Esophagus (tissue), 2 donors: ENCODE results near the gene BLMH. TPM values are rescaled to one million over a fixed set of nuclear protein-coding genes. Genes with fewer than 3 reads are reported as not detected.
A peak's percentile ranks its signal among the peaks of the same experiment; 100 is the strongest.

Experiments
- H3K27ac ChIP-seq, 2 donors: one replicate each; pipeline ENCODE4 v1.5.1; 2013; ENCODE audit warnings: low read depth in 2 of 2, mild to moderate bottlenecking in 2 of 2, inconsistent platforms in 1 of 2, low read length in 1 of 2, moderate library complexity in 1 of 2
- H3K27me3 ChIP-seq, 2 donors: one replicate each; pipeline ENCODE4 v1.6.1; 2013; ENCODE audit warnings: low read length in 2 of 2, control low read depth in 1 of 2, mild to moderate bottlenecking in 1 of 2; ENCODE audit not compliant: insufficient read depth in 2 of 2, control insufficient read depth in 1 of 2
- H3K36me3 ChIP-seq, 2 donors: one replicate each; pipeline ENCODE4 v1.6.1; 2013; ENCODE audit warnings: low read length in 1 of 2; ENCODE audit not compliant: control insufficient read depth in 2 of 2, insufficient read depth in 2 of 2
- H3K4me1 ChIP-seq, 2 donors: one replicate each; pipeline ENCODE4 v1.6.1; 2013; ENCODE audit warnings: low read length in 1 of 2; ENCODE audit not compliant: control insufficient read depth in 2 of 2, insufficient read depth in 2 of 2
- H3K4me3 ChIP-seq, 2 donors: one replicate each; pipeline ENCODE4 v1.5.1; 2013; ENCODE audit warnings: low read length in 2 of 2, mild to moderate bottlenecking in 2 of 2, low read depth in 1 of 2, moderate library complexity in 1 of 2
- H3K9me3 ChIP-seq, 2 donors: one replicate each; pipeline ENCODE4 v1.6.1; 2013; ENCODE audit warnings: mild to moderate bottlenecking in 2 of 2, low read depth in 1 of 2, low read length in 1 of 2, moderate library complexity in 1 of 2; ENCODE audit not compliant: control insufficient read depth in 2 of 2, insufficient read depth in 1 of 2
- WGBS, 2 donors: extraction: QIAGEN DNeasy Blood & Tissue Kit; methylation state at CpG; one replicate each; pipeline ENCODE4 v1.1.7; 2013; 5-methylcytosine and 5-hydroxymethylcytosine counted together
- polyA plus RNA-seq, 2 donors: library from polyadenylated mRNA; stranded (reverse); fragments of 200-250 nt; gene quantifications; one replicate each; pipeline ENCODE4 v1.2.3, GENCODE V29; 2013
- donor health status: healthy with polysubstance abuse.
- donor health status: Bipolar disorder and iron deficiency.

Gene BLMH
- polyA plus RNA-seq, result 10 to 100 TPM in 1 of 2 donors, 1 to 10 TPM in 1; 8.9 to 23.7 TPM

GRCh38 chr17:30291543-30292285, at the start of gene BLMH:
BLMH (minus strand) TSS chr17:30291944; CDS start chr17:30291819, 125 bp downstream.
- Histone ChIP-seq H3K9me3 (no peaks in the 10 kb centered on the region), H3K36me3 (peaks cover 0 to 3% of the 10 kb centered on the region in 2 donors), H3K4me3 (peak within 1 kb of the TSS; percentile 84 to 87), H3K27ac (peak within 1 kb of the TSS; percentile 36 to 56), H3K27me3 (no peaks in the 10 kb centered on the region), H3K4me1 (no peaks in the 10 kb centered on the region)
- WGBS, 2 donors, result 0% methylated on average over 78 to 89 of the region's 89 CpGs

- Histone ChIP-seq H3K9me3 (no peaks in the 10 kb centered on the region), H3K27ac (no peak overlapping the region), H3K36me3 (no peaks in the 10 kb centered on the region), H3K4me3 (no peak overlapping the region), H3K4me1 (no peaks in the 10 kb centered on the region), H3K27me3 (no peaks in the 10 kb centered on the region)
- 41 to 45% methylated on average over 6 of the region's 6 CpGs for WGBS, 2 donors
These were observed 49.1 kb upstream of the BLMH start for GRCh38 chr17:30340801-30341356.

GRCh38 chr17:30339086-30339485, 47.3 kb upstream of the BLMH start:
- Histone ChIP-seq H3K4me1 (no peaks in the 10 kb centered on the region), H3K27ac (no peak overlapping the region), H3K27me3 (no peaks in the 10 kb centered on the region), H3K9me3 (no peaks in the 10 kb centered on the region), H3K4me3 (no peak overlapping the region), H3K36me3 (no peaks in the 10 kb centered on the region)
- 88 to 93% methylated on average over 2 of the region's 2 CpGs for WGBS, 2 donors

GRCh38 chr17:30337393-30337999, 45.8 kb upstream of the BLMH start:
- H3K36me3 ChIP-seq, result no peaks in the 10 kb centered on the region
- no peaks in the 10 kb centered on the region for H3K27me3 ChIP-seq
- no peaks in the 10 kb centered on the region for H3K4me1 ChIP-seq
- WGBS, 2 donors, result 96 to 100% methylated on average over 1 of the region's 1 CpG
- no peak overlapping the region for H3K4me3 ChIP-seq
- H3K27ac ChIP-seq, result no peak overlapping the region
- no peaks in the 10 kb centered on the region for H3K9me3 ChIP-seq

- WGBS, 2 donors, result 44 to 55% methylated on average over 8 of the region's 8 CpGs
- Histone ChIP-seq H3K9me3 (no peaks in the 10 kb centered on the region), H3K4me3 (no peak overlapping the region), H3K36me3 (no peaks in the 10 kb centered on the region), H3K27ac (no peak overlapping the region), H3K4me1 (no peaks in the 10 kb centered on the region), H3K27me3 (no peaks in the 10 kb centered on the region)
These were observed 44.8 kb upstream of the BLMH start for GRCh38 chr17:30336369-30337171.

- H3K4me3 ChIP-seq, result no peak overlapping the region
- 90 to 95% methylated on average over 4 of the region's 4 CpGs for WGBS, 2 donors
- no peaks in the 10 kb centered on the region for H3K9me3 ChIP-seq
- no peaks in the 10 kb centered on the region for H3K4me1 ChIP-seq
- H3K36me3 ChIP-seq, result no peaks in the 10 kb centered on the region
- H3K27ac ChIP-seq, result peak overlapping the region in 1 of 2 donors; percentile 7
- H3K27me3 ChIP-seq, result no peaks in the 10 kb centered on the region
These were observed 42.7 kb upstream of the BLMH start for GRCh38 chr17:30334421-30334820.

GRCh38 chr17:30333503-30334360, 42.0 kb upstream of the BLMH start, which contains the start of gene TMIGD1:
TMIGD1 (minus strand) TSS chr17:30334057; CDS start chr17:30332133, 1,924 bp downstream.
- Histone ChIP-seq H3K36me3 (no peaks in the 10 kb centered on the region), H3K4me3 (no peak within 1 kb of the TSS), H3K27ac (peak within 1 kb of the TSS in 1 of 2 donors; percentile 7), H3K4me1 (no peaks in the 10 kb centered on the region), H3K27me3 (no peaks in the 10 kb centered on the region), H3K9me3 (no peaks in the 10 kb centered on the region)
- 65% methylated on average over 9 of the region's 9 CpGs for WGBS, 2 donors

- no peaks in the 10 kb centered on the region for H3K36me3 ChIP-seq
- H3K27ac ChIP-seq, result no peak overlapping the region
- H3K4me3 ChIP-seq, result no peak overlapping the region
- no peaks in the 10 kb centered on the region for H3K9me3 ChIP-seq
- no peaks in the 10 kb centered on the region for H3K4me1 ChIP-seq
- H3K27me3 ChIP-seq, result no peaks in the 10 kb centered on the region
- 49 to 50% methylated on average over 4 of the region's 4 CpGs for WGBS, 2 donors
These were observed 40.4 kb upstream of the BLMH start for GRCh38 chr17:30332057-30332542.
